HFF-Myc (cell line): ENCODE measurements around the gene GRID2IP.
A peak's percentile ranks its signal among the peaks of the same experiment; 100 is the strongest.

Experiments
- DNase-seq: peaks from one replicate; pipeline ENCODE4 v3.0.0-alpha.2; 2011; ENCODE audit warnings: low read depth; ENCODE audit errors: extremely low read depth
- H3K4me3 ChIP-seq: replicated peaks from 2 replicates; pipeline ENCODE4 v1.5.1; 2011; ENCODE audit warnings: low read depth, mild to moderate bottlenecking, control low read depth, low read length
- TF ChIP-seq, protein P1 (sequence below): IDR thresholded peaks from 2 replicates; pipeline ENCODE4 v1.5.1; 2012; ENCODE audit warnings: mild to moderate bottlenecking, low read depth, low read length, control low read depth; ENCODE audit errors: missing control alignments

Gene GRID2IP

GRCh38 chr7:6558837-6559236 is 7.6 kb upstream of the GRID2IP start:
- H3K4me3 ChIP-seq: no peak overlapping the region
- TF ChIP-seq, protein P1, sequence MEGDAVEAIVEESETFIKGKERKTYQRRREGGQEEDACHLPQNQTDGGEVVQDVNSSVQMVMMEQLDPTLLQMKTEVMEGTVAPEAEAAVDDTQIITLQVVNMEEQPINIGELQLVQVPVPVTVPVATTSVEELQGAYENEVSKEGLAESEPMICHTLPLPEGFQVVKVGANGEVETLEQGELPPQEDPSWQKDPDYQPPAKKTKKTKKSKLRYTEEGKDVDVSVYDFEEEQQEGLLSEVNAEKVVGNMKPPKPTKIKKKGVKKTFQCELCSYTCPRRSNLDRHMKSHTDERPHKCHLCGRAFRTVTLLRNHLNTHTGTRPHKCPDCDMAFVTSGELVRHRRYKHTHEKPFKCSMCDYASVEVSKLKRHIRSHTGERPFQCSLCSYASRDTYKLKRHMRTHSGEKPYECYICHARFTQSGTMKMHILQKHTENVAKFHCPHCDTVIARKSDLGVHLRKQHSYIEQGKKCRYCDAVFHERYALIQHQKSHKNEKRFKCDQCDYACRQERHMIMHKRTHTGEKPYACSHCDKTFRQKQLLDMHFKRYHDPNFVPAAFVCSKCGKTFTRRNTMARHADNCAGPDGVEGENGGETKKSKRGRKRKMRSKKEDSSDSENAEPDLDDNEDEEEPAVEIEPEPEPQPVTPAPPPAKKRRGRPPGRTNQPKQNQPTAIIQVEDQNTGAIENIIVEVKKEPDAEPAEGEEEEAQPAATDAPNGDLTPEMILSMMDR: peak; percentile 59
- DNase-seq: no peak

DNA sequence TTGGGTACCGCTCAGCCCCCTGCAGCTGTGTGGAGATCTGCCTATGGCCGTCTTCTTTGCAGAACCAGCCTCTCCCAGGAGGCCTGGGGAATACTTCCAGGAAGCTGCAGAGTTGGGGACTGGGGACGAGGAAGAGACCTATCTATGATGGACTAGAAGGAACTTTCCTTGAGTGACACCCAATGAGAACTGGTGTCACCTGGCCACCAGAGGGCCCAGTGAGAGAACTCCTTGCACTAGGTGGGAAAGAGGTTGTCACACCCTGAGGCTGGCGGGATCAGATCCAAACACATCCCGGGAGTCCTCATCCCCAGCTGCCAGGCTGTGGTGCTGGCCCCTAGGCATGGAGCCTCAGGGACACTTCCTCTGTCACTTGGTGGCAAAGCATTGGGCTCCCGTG is 4.9 kb upstream of the GRID2IP start:
- no peak for DNase-seq
- TF ChIP-seq, protein P1: no peak
- H3K4me3 ChIP-seq: no peak overlapping the region

DNA sequence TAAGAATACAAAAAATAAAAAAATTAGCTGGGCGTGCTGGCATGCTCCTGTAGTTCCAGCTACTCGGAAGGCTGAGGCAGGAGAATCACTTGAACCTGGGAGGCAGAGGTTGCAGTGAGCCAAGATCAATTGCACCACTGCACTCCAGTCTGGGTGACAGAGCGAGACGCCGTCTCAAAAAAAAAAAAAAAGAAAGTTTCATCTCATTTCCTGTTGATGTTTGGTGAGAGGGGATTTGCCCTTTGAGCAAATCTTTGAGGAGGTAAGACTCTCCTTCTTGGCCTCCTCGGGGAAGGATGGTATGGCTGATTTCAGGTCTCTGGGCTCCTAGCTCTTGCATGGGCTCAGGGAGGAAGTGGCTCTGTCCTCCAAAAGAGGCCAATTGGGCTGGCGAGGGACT is 3.6 kb upstream of the GRID2IP start:
- TF ChIP-seq, protein P1: no peak
- H3K4me3 ChIP-seq: no peak overlapping the region
- no peak for DNase-seq

DNA sequence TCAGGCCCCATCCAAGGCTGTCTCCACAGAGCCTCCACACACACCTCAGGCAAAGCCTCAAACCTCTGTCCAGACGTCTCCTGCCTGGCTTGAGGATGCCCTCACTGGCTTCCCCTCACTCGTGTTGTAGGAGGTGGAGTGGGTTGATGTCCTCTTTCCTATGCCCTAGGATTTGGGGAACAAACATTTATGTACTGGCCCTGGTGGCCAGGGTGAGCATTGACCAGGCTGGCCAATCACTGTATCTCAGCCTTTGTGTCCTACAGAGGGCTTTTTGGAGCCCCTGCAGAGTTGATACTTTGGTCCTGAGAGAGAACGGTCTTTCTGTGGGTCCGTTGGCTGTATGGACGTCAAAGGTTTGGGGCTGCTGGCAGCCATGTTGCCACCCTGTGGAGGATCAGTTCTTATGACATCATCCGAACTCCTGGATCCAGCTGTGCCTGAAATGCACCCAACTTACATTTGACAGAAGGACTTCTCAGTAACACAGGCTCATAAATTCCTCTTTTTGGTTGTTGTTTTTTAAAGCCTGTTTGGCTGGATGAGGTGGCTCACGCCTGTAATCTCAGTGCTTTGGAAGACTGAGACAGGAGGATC is 2.3 kb upstream of the GRID2IP start:
- no peak for DNase-seq
- H3K4me3 ChIP-seq: no peak overlapping the region
- TF ChIP-seq, protein P1: no peak

- no peak overlapping the region for H3K4me3 ChIP-seq
- TF ChIP-seq, protein P1: no peak
- DNase-seq: no peak
Observed at GRCh38 chr7:6547400-6547799, 3.9 kb downstream of the GRID2IP start.

GRCh38 chr7:6546498-6547251 is 4.6 kb downstream of the GRID2IP start:
- DNase-seq: no peak

More at GRCh38 chr7:6546498-6547251, 4.6 kb downstream of the GRID2IP start:
- TF ChIP-seq, protein P1: no peak
- no peak overlapping the region for H3K4me3 ChIP-seq
